T follicular helper cell (primary cell): ENCODE measurements around the gene BCAS4.
"Not testable (repeated sequence)": the region's sequence is repeated elsewhere in the genome, so short reads cannot be mapped to it uniquely, and the experiment has no call there.

ENCODE experiments used
- DNase-seq: peaks from one replicate; pipeline ENCODE4 v3.0.0-alpha.2; 2020; ENCODE audit warnings: low read depth

BCAS4 gene

GRCh38 chr20:50771419-50772080 is 23.3 kb upstream of the BCAS4 start:
- DNase-seq, result not testable (repeated sequence)

GRCh38 chr20:50772420-50773185 is 22.3 kb upstream of the BCAS4 start:
- no peak for DNase-seq

- DNase-seq, result no peak
Measured at GRCh38 chr20:50774515-50774914, 20.3 kb upstream of the BCAS4 start.

GRCh38 chr20:50776122-50776817 is 18.6 kb upstream of the BCAS4 start:
- no peak for DNase-seq

GRCh38 chr20:50777373-50777772 is 17.5 kb upstream of the BCAS4 start:
- DNase-seq, result no peak

- DNase-seq, result not testable (repeated sequence)
Measured at GRCh38 chr20:50778994-50779393, 15.9 kb upstream of the BCAS4 start.

GRCh38 chr20:50783390-50783789 is 11.5 kb upstream of the BCAS4 start:
- DNase-seq, result no peak

- DNase-seq, result no peak
Measured at GRCh38 chr20:50783903-50784302, 11.0 kb upstream of the BCAS4 start.

- DNase-seq, result no peak
Measured at GRCh38 chr20:50784464-50784863, 10.4 kb upstream of the BCAS4 start.

- no peak for DNase-seq
Measured at GRCh38 chr20:50786703-50787102, 8.2 kb upstream of the BCAS4 start.

GRCh38 chr20:50787181-50787580 is 7.7 kb upstream of the BCAS4 start:
- no peak for DNase-seq

GRCh38 chr20:50788045-50788991 is 6.5 kb upstream of the BCAS4 start:
- DNase-seq, result no peak

GRCh38 chr20:50789968-50790650 is 4.8 kb upstream of the BCAS4 start:
- no peak for DNase-seq

GRCh38 chr20:50790651-50791277 is 4.1 kb upstream of the BCAS4 start:
- DNase-seq, result peak; percentile 69

GRCh38 chr20:50792708-50793574 is 1.9 kb upstream of the BCAS4 start:
- DNase-seq, result no peak

GRCh38 chr20:50793575-50794016 is 1.3 kb upstream of the BCAS4 start:
- DNase-seq, result peak; percentile 15

- no peak for DNase-seq
Measured at GRCh38 chr20:50794181-50794845, 548 bp upstream of the BCAS4 start.

GRCh38 chr20:50797142-50797541 is 2.3 kb downstream of the BCAS4 start:
- DNase-seq, result no peak

- DNase-seq, result no peak
Measured at GRCh38 chr20:50798650-50799049, 3.8 kb downstream of the BCAS4 start.
